ENCODE data around the gene PHLDB3. TPM values are rescaled to one million over a fixed set of nuclear protein-coding genes. Genes with fewer than 3 reads are reported as not detected.
"Not testable (repeated sequence)": the region's sequence is repeated elsewhere in the genome, so short reads cannot be mapped to it uniquely, and the experiment has no call there.

The PHLDB3 gene
- total RNA-seq = 5.7 TPM
- long read RNA-seq = 0 reads

- intact Hi-C loops (cut with DNase I) = loop anchor here (2.0 kb wide), 1 partner anchor 42 kb away; no protein-coding TSS in a partner anchor
- ATAC-seq = peak; percentile 9
- peak; percentile 67 for DNase-seq (ENCODE audit: missing footprints)
These were observed at the start of gene PHLDB3 for GRCh38 chr19:43504426-43505185. Gene PHLDB3, minus strand, starts transcription at chr19:43504746. Its CDS starts 628 bp downstream, at chr19:43504118.

GRCh38 chr19:43553656-43554055, 49.1 kb upstream of the PHLDB3 start:
- DNase-seq (ENCODE audit: missing footprints) = no peak
- ATAC-seq = no peak
- intact Hi-C loops (cut with DNase I) = no loop called here

- intact Hi-C loops (cut with DNase I) = no loop called here
- no peak for DNase-seq (ENCODE audit: missing footprints)
- ATAC-seq = no peak
These were observed 48.1 kb upstream of the PHLDB3 start for GRCh38 chr19:43552616-43553015.

- ATAC-seq (no peak), DNase-seq (ENCODE audit: missing footprints) (no peak)
- intact Hi-C loops (cut with DNase I) = no loop called here
These were observed 47.6 kb upstream of the PHLDB3 start for GRCh38 chr19:43552198-43552450.

- intact Hi-C loops (cut with DNase I) = no loop called here
- no peak for DNase-seq (ENCODE audit: missing footprints)
- no peak for ATAC-seq
These were observed 47.1 kb upstream of the PHLDB3 start for GRCh38 chr19:43551399-43552197.

DNA sequence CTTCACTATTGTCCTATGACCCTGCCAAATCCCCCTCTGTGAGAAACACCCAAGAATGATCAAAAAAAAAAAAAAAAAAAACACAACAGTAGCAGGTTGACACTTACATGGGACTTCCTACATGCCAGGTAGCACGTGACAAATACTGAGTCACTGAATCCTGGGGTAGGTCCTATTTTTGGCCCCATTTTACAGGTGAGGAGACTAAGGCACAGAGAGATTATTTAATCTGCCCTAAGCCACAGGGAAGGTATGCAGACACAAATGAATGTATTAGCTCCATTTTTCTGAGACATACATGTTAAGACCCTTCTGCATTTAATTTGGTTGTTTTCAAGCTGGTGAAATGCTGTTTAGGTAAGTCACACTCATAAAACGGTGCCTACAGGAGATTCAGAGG, 44.2 kb upstream of the PHLDB3 start:
- intact Hi-C loops (cut with DNase I) = no loop called here
- ATAC-seq (no peak), DNase-seq (ENCODE audit: missing footprints) (no peak)

DNA sequence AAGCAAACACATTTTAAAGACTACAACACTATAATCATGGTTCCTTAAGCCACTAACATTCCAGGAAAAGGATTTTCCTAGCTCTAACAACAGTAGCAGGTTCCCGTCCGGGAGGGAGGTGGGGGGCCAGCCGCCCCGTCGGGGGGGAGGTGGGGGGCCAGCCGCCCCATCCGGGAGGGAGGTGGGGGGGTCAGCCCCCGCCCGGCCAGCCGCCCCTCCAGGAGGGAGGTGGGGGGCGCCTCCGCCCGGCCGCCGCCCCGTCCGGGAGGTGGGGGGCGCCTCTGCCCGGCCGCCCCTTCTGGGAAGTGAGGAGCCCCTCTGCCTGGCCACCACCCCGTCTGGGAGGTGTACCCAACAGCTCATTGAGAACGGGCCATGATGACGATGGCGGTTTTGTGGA, 43.4 kb upstream of the PHLDB3 start:
- intact Hi-C loops (cut with DNase I); DNase-seq (ENCODE audit: missing footprints); ATAC-seq: not testable (repeated sequence)

GRCh38 chr19:43546581-43546980, 42.0 kb upstream of the PHLDB3 start:
- DNase-seq (ENCODE audit: missing footprints) (no peak), ATAC-seq (no peak)
- intact Hi-C loops (cut with DNase I) = no loop called here

GRCh38 chr19:43545981-43546380, 41.4 kb upstream of the PHLDB3 start:
- intact Hi-C loops (cut with DNase I) = no loop called here
- DNase-seq (ENCODE audit: missing footprints) = no peak
- ATAC-seq = no peak

DNA sequence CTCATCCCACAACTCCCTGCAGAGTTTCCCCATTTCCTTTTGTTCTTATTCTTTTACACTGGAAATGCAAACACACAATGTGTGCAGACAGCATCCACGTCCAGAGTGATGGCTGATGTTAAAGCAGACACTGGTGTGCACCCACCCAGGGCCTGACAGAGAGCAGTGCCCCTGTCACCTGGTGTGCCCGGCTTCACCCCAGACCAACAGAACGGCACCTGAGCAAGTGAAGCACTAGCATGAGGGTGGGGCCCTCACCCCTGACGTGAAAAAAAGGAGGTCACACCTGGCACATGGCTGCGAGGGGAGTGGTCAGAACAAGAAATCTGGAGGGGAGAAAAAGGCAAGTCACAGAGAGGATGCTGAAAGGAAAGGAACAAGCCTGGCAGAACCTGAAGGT, 40.7 kb upstream of the PHLDB3 start:
- DNase-seq (ENCODE audit: missing footprints) (no peak), ATAC-seq (no peak)
- intact Hi-C loops (cut with DNase I) = no loop called here

GRCh38 chr19:43544077-43544476, 39.5 kb upstream of the PHLDB3 start:
- ATAC-seq = no peak
- intact Hi-C loops (cut with DNase I) = no loop called here
- no peak for DNase-seq (ENCODE audit: missing footprints)

DNA sequence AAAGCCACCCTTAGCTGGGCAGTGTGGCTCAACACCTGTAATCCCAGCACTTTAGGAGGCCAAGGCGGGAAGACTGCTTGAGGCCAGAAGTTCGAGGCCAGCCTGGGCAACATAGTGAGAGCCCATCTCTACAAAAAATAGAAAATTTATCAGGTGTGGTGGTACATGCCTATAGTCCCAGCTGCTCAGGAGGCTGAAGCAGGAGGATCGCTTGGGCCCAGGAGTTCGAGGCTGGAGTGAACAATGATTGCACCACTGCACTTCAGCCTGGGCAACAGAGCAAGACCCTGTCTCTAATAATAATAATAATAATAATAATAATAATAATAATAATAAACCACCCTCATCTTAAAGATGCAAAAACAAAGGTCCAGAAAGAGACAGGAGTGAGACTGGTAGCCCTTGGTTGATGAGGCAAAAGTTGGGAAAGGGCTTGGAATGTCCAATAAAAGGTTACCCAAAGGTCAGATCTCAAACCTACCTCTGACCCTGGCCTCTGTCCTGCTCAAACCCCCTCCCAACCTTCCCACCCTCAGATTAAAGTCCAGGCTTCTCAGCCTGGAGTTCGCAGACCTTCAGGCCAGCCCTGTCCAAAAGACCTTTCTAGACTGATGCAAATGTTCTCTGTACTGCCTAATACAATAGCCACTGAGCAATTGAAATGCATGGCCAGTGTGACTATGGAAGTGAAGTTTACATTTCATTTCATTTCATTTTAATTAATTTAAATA, 37.5 kb upstream of the PHLDB3 start:
- ATAC-seq = no peak
- intact Hi-C loops (cut with DNase I) = no loop called here
- no peak for DNase-seq (ENCODE audit: missing footprints)

DNA sequence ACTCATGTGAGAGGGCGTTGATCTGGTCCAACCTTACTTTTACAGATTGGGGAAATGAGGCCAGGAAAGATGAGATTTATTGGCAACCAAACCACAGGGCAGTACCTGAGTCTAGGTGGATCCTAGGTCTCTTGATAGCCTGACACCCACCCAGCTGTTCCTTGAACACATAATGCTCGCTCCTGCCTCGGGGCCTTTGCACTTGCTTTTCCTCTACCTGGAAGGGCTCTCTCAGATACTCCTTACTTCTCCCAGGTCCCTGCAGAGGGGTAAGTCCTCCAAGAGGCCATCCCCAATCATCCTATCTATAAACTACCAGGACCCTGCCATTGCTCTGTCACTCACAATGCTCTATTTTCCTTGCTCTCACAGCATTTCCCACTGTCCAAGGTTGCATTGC, 35.8 kb upstream of the PHLDB3 start:
- no peak for ATAC-seq
- no peak for DNase-seq (ENCODE audit: missing footprints)
- intact Hi-C loops (cut with DNase I) = no loop called here

- DNase-seq (ENCODE audit: missing footprints) (no peak), ATAC-seq (no peak)
- intact Hi-C loops (cut with DNase I) = loop anchor here (10.0 kb wide), 1 partner anchor 236 kb away; no protein-coding TSS in a partner anchor
These were observed 34.4 kb upstream of the PHLDB3 start for GRCh38 chr19:43538922-43539321.

DNA sequence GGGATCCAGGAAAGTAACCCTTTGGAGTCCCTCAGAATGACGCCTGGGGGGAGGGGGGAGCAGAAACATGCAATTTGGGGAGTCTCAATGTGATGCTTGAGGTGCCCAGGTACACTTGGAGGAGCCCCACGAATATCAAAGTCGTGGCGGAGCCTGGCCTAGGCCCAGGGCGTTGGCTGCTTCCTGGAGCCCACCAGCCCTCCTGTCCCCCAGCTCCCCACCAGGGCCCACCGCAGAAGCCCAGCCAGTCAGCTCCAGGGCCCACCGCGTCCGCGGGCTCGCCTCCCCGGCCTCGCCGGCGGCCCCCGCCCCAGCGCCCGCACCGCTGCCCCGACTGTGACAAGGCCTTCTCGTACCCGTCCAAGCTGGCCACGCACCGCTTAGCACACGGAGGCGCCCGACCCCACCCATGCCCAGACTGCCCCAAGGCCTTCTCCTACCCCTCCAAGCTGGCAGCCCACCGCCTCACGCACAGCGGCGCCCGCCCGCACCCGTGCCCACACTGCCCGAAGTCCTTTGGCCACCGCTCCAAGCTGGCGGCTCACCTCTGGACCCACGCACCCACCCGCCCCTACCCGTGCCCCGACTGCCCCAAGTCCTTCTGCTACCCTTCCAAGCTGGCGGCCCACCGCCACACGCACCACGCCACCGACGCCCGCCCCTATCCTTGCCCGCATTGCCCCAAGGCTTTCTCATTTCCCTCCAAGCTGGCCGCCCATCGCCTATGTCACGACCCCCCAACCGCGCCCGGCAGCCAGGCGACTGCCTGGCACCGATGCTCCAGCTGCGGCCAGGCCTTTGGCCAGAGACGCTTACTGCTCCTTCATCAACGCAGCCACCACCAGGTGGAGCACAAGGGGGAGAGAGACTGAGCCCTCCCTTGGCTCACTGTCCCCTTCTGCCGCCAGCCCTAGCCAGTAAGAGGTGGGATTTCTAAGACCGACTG, 30.5 kb upstream of the PHLDB3 start:
- peak; percentile 70 for DNase-seq (ENCODE audit: missing footprints)
- no peak for ATAC-seq
- intact Hi-C loops (cut with DNase I) = loop anchor here (5.0 to 10.0 kb wide), 2 partner anchors 132 to 240 kb away; no protein-coding TSS in a partner anchor

GRCh38 chr19:43534305-43534815, 29.8 kb upstream of the PHLDB3 start:
- DNase-seq (ENCODE audit: missing footprints) (no peak), ATAC-seq (no peak)
- intact Hi-C loops (cut with DNase I) = loop anchor here (5.0 to 10.0 kb wide), 2 partner anchors 133 to 240 kb away; no protein-coding TSS in a partner anchor

GRCh38 chr19:43533546-43534304, 29.2 kb upstream of the PHLDB3 start:
- peak; percentile 99 for DNase-seq (ENCODE audit: missing footprints)
- ATAC-seq = peak; percentile 92
- intact Hi-C loops (cut with DNase I) = loop anchor here (1.0 to 10.0 kb wide), 3 partner anchors 63 to 241 kb away; partner anchors contain the start of genes IRGQ and ZNF576
